SK-N-SH treated with all-trans-retinoic acid at 6 μM for 48 hours (cell line): ENCODE data around the gene CTH.

ENCODE experiments used
- ATAC-seq: fragments of 200-7000 bp; cut with Tn5 transposase; 3 replicates; pipeline ENCODE4 v1.9.1; 2020; ENCODE audit warnings: mild to moderate bottlenecking, moderate library complexity
- ARNTL ChIP-seq: fragments of 450-650 bp; formaldehyde crosslinking; IDR thresholded peaks from 2 replicates; pipeline ENCODE4 v1.5.0; 2020; ENCODE audit warnings: low read depth, mild to moderate bottlenecking, moderate library complexity, borderline replicate concordance
- BACH2 ChIP-seq: fragments of 250-450 bp; sonication (Bioruptor Pico); IDR thresholded peaks from 2 replicates; pipeline ENCODE4 v1.9.0; 2021; ENCODE audit warnings: mild to moderate bottlenecking, borderline replicate concordance
- CSDC2 ChIP-seq: fragments of 250-450 bp; sonication (Bioruptor Pico); IDR thresholded peaks from 2 replicates; pipeline ENCODE4 v1.5.0; 2020; ENCODE audit warnings: mild to moderate bottlenecking, moderate library complexity
- GLIS3 ChIP-seq: fragments of 250-450 bp; sonication (Bioruptor Pico); IDR thresholded peaks from 2 replicates; pipeline ENCODE4 v1.5.0; 2020; ENCODE audit warnings: mild to moderate bottlenecking, moderate library complexity
- ISL1 ChIP-seq: fragments of 250-450 bp; sonication (Bioruptor Pico); IDR thresholded peaks from 2 replicates; pipeline ENCODE4 v2.1.2; 2022; ENCODE audit warnings: mild to moderate bottlenecking, moderate library complexity
- OSR1 ChIP-seq: fragments of 250-450 bp; sonication (Bioruptor Pico); IDR thresholded peaks from 2 replicates; pipeline ENCODE4 v1.8.0; 2022; ENCODE audit warnings: moderate library complexity, mild to moderate bottlenecking, inconsistent platforms
- PPARA ChIP-seq: fragments of 250-450 bp; sonication (Bioruptor Pico); IDR thresholded peaks from 2 replicates; pipeline ENCODE4 v1.5.0; 2020; ENCODE audit warnings: mild to moderate bottlenecking, borderline replicate concordance
- RARB ChIP-seq: fragments of 250-450 bp; sonication (Bioruptor Pico); IDR thresholded peaks from 2 replicates; pipeline ENCODE4 v1.8.0; 2021; ENCODE audit warnings: mild to moderate bottlenecking, moderate library complexity
- SNAI2 ChIP-seq: fragments of 250-450 bp; sonication (Bioruptor Pico); IDR thresholded peaks from 2 replicates; pipeline ENCODE4 v1.5.0; 2020; ENCODE audit warnings: mild to moderate bottlenecking, moderate library complexity
- TCF4 ChIP-seq: fragments of 250-450 bp; sonication (Bioruptor Pico); IDR thresholded peaks from 2 replicates; pipeline ENCODE4 v1.8.0; 2021; ENCODE audit warnings: mild to moderate bottlenecking, moderate library complexity, borderline replicate concordance
- TOX ChIP-seq: fragments of 250-450 bp; sonication (Bioruptor Pico); IDR thresholded peaks from 2 replicates; pipeline ENCODE4 v1.8.0; 2021; ENCODE audit warnings: mild to moderate bottlenecking, moderate library complexity, borderline replicate concordance
- ZFP3 ChIP-seq: fragments of 250-450 bp; sonication (Bioruptor Pico); IDR thresholded peaks from 2 replicates; pipeline ENCODE4 v1.5.0; 2020; ENCODE audit warnings: mild to moderate bottlenecking, moderate library complexity
- ZFP30 ChIP-seq: fragments of 450-650 bp; formaldehyde crosslinking; IDR thresholded peaks from 2 replicates; pipeline ENCODE4 v1.5.0; 2022; ENCODE audit warnings: mild to moderate bottlenecking, moderate library complexity
- ZNF565 ChIP-seq: fragments of 450-650 bp; formaldehyde crosslinking; conservative IDR thresholded peaks from 2 replicates; pipeline ENCODE4 v1.5.0; 2020; ENCODE audit warnings: low read depth, mild to moderate bottlenecking, moderate library complexity
- ZNF70 ChIP-seq: fragments of 450-650 bp; formaldehyde crosslinking; IDR thresholded peaks from 2 replicates; pipeline ENCODE4 v1.5.0; 2020; ENCODE audit warnings: mild to moderate bottlenecking, moderate library complexity
- ZNF8 ChIP-seq: fragments of 450-650 bp; formaldehyde crosslinking; IDR thresholded peaks from 2 replicates; pipeline ENCODE4 v1.5.0; 2020; ENCODE audit warnings: mild to moderate bottlenecking, moderate library complexity
- TF ChIP-seq, protein P1 (sequence below): fragments of 250-450 bp; sonication (Bioruptor Pico); IDR thresholded peaks from 2 replicates; pipeline ENCODE4 v1.8.0; 2020; ENCODE audit warnings: mild to moderate bottlenecking, moderate library complexity, borderline replicate concordance
- TF ChIP-seq, protein P2 (sequence below): fragments of 250-450 bp; sonication (Bioruptor Pico); IDR thresholded peaks from 2 replicates; pipeline ENCODE4 v1.5.0; 2020; ENCODE audit warnings: mild to moderate bottlenecking, moderate library complexity
- TF ChIP-seq, protein P3 (sequence below): fragments of 250-450 bp; sonication (Bioruptor Pico); IDR thresholded peaks from 2 replicates; pipeline ENCODE4 v1.8.0; 2021; ENCODE audit warnings: low read depth, mild to moderate bottlenecking, moderate library complexity, borderline replicate concordance
- TF ChIP-seq, protein P4 (sequence below): fragments of 250-450 bp; sonication (Bioruptor Pico); IDR thresholded peaks from 2 replicates; pipeline ENCODE4 v1.5.1; 2020; ENCODE audit warnings: low read depth, mild to moderate bottlenecking, moderate library complexity

CTH gene

DNA sequence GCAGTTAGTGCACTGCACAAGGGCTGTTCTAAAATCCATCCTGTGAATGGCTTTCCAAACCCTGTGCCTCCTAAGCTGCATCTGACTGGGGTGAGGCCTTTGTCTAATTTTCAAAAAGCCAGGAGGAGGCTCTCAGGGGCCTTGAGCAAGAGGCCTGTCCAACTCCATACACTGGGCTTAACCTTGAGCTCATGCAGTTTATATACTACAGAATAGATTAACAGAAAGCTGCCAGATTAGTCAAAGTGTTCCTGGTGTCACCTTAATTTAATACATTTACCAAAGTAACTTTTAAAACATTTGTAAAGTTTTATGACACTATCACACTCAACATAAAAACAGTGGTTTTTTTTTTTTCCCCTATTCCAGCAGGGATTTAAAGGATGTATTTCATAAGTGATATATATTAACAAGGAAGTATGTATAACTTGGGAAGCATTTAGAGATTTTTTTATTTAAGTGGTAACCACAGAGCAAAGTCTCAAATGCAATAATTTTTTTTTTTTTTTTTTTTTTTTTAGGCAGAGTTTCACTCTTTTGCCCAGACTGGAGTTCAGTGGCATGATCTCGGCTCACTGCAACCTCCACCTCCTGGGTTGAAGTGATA lies 23.3 kb downstream of the CTH start (continued):
- TF ChIP-seq, protein P1, sequence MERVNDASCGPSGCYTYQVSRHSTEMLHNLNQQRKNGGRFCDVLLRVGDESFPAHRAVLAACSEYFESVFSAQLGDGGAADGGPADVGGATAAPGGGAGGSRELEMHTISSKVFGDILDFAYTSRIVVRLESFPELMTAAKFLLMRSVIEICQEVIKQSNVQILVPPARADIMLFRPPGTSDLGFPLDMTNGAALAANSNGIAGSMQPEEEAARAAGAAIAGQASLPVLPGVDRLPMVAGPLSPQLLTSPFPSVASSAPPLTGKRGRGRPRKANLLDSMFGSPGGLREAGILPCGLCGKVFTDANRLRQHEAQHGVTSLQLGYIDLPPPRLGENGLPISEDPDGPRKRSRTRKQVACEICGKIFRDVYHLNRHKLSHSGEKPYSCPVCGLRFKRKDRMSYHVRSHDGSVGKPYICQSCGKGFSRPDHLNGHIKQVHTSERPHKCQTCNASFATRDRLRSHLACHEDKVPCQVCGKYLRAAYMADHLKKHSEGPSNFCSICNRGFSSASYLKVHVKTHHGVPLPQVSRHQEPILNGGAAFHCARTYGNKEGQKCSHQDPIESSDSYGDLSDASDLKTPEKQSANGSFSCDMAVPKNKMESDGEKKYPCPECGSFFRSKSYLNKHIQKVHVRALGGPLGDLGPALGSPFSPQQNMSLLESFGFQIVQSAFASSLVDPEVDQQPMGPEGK (CRISPR knock-in tag): no peak
- TF ChIP-seq, protein P2, sequence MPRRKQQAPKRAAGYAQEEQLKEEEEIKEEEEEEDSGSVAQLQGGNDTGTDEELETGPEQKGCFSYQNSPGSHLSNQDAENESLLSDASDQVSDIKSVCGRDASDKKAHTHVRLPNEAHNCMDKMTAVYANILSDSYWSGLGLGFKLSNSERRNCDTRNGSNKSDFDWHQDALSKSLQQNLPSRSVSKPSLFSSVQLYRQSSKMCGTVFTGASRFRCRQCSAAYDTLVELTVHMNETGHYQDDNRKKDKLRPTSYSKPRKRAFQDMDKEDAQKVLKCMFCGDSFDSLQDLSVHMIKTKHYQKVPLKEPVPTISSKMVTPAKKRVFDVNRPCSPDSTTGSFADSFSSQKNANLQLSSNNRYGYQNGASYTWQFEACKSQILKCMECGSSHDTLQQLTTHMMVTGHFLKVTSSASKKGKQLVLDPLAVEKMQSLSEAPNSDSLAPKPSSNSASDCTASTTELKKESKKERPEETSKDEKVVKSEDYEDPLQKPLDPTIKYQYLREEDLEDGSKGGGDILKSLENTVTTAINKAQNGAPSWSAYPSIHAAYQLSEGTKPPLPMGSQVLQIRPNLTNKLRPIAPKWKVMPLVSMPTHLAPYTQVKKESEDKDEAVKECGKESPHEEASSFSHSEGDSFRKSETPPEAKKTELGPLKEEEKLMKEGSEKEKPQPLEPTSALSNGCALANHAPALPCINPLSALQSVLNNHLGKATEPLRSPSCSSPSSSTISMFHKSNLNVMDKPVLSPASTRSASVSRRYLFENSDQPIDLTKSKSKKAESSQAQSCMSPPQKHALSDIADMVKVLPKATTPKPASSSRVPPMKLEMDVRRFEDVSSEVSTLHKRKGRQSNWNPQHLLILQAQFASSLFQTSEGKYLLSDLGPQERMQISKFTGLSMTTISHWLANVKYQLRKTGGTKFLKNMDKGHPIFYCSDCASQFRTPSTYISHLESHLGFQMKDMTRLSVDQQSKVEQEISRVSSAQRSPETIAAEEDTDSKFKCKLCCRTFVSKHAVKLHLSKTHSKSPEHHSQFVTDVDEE: no peak
- TF ChIP-seq TOX (CRISPR knock-in tag) (no peak), ZNF565 (CRISPR knock-in tag) (no peak), ZNF70 (CRISPR knock-in tag) (no peak), ARNTL (CRISPR knock-in tag) (no peak)
- TF ChIP-seq, all 23 proteins: peak for 0

DNA sequence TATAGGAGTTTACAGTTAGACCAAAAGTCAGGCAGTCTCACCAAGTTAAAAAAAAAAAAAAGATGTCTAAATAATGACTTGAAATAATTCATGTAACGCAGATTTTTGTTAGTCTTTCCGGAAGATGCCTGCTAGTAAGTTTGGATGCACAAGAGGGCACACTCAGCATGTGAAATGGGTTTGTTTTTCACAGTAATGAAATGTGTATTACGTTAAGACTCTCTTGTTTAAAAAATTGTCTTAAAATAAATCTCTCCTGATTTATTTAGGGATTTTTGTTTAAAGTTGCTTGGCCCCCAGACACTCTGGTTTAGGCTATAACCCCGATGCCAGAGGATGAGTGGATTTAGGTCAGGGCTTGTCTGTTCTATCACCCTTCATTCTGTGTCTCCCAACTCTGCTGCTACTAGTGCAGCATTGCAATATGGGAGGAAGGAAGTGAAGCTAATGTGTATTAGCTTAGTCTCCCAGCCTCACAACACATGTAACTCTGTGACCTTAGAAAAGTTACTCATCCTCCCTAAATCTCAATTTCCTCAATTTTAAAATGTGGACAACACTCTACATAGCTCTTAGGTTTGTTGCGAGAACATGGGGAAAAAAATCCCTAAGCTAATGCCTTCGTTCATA lies 25.7 kb downstream of the CTH start:
- peak; percentile 79 for ATAC-seq
- no peak for TF ChIP-seq SNAI2 (CRISPR knock-in tag)
- no peak for TF ChIP-seq ZNF565 (CRISPR knock-in tag)
- no peak for TF ChIP-seq TOX (CRISPR knock-in tag)

DNA sequence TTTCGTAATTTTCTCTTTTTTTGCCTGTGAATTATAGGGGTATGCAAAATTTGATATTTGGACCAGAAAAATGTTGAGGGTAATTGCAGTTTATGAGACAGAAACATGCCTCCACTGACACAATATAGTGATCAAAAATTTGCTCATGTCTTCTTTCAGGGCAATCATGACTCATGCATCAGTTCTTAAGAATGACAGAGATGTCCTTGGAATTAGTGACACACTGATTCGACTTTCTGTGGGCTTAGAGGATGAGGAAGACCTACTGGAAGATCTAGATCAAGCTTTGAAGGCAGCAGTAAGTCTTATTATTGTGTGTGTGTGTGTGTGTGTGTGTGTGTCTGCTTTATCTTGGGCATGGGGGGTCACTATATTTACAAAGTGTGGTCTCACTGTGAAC lies 27.5 kb downstream of the CTH start:
- no peak for ATAC-seq
- TF ChIP-seq RARB (CRISPR knock-in tag) (no peak), ZFP30 (no peak), ZFP3 (no peak), BACH2 (CRISPR knock-in tag) (no peak), PPARA (no peak), ISL1 (no peak), GLIS3 (CRISPR knock-in tag) (no peak), TCF4 (CRISPR knock-in tag) (no peak), OSR1 (CRISPR knock-in tag) (no peak), SNAI2 (CRISPR knock-in tag) (no peak), ZNF8 (CRISPR knock-in tag) (no peak), CSDC2 (no peak), ZNF565 (CRISPR knock-in tag) (no peak), TOX (CRISPR knock-in tag) (no peak), ARNTL (CRISPR knock-in tag) (no peak)
- TF ChIP-seq, protein P2: no peak
- TF ChIP-seq, protein P3, sequence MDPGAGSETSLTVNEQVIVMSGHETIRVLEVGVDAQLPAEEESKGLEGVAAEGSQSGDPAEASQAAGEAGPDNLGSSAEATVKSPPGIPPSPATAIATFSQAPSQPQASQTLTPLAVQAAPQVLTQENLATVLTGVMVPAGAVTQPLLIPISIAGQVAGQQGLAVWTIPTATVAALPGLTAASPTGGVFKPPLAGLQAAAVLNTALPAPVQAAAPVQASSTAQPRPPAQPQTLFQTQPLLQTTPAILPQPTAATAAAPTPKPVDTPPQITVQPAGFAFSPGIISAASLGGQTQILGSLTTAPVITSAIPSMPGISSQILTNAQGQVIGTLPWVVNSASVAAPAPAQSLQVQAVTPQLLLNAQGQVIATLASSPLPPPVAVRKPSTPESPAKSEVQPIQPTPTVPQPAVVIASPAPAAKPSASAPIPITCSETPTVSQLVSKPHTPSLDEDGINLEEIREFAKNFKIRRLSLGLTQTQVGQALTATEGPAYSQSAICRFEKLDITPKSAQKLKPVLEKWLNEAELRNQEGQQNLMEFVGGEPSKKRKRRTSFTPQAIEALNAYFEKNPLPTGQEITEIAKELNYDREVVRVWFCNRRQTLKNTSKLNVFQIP (CRISPR knock-in tag): no peak
- TF ChIP-seq, protein P4, sequence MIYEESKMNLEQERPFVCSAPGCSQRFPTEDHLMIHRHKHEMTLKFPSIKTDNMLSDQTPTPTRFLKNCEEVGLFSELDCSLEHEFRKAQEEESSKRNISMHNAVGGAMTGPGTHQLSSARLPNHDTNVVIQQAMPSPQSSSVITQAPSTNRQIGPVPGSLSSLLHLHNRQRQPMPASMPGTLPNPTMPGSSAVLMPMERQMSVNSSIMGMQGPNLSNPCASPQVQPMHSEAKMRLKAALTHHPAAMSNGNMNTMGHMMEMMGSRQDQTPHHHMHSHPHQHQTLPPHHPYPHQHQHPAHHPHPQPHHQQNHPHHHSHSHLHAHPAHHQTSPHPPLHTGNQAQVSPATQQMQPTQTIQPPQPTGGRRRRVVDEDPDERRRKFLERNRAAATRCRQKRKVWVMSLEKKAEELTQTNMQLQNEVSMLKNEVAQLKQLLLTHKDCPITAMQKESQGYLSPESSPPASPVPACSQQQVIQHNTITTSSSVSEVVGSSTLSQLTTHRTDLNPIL: no peak
